Measurements from ENCODE around the gene PLCB1.

PLCB1 gene

DNA sequence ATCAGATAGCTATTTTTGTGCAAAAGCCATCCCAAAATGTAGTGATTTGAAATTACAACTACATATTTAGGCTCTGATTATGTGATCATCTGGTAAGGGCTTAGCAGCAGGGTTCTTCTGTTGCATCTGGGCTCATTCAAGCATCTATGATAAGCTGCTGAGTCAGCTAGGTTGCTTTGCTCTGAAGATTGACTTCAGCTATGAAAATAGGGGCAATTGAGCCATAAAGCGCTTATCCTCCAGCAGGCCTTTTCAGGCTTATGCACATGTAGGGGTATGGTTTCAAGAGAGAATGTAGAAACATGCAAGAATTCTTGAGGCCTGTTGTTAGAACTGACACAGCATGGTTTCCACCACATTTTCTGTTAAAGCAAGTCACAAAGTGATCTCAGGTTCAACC is 114.1 kb downstream of the PLCB1 start:
- no peak for DNase-seq (ENCODE audit: low spot score)

- no peak for DNase-seq (ENCODE audit: low spot score)
Observed at GRCh38 chr20:8246716-8247115, 114.7 kb downstream of the PLCB1 start.

DNA sequence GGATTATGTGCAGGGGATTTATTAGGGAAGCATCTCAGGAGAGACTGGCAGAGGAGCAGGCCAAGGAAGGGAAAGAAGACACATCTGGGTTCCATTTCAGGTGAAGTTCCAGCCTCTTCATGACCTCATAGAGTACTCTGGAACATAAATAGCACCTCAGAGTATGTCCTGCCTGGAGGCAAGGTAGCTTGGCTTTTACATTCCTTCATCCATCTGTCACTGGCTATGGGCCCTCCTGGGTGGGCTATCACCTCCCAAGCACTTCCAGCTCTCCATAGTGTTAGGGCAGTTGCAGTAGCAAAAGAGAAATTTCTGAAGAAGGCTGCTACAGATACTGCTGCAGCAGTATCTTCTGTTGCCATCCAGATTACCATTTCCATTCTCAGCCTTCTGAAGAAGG is 116.0 kb downstream of the PLCB1 start:
- no peak for DNase-seq (ENCODE audit: low spot score)

- no peak for DNase-seq (ENCODE audit: low spot score)
Observed at GRCh38 chr20:8249634-8250033, 117.6 kb downstream of the PLCB1 start.

DNA sequence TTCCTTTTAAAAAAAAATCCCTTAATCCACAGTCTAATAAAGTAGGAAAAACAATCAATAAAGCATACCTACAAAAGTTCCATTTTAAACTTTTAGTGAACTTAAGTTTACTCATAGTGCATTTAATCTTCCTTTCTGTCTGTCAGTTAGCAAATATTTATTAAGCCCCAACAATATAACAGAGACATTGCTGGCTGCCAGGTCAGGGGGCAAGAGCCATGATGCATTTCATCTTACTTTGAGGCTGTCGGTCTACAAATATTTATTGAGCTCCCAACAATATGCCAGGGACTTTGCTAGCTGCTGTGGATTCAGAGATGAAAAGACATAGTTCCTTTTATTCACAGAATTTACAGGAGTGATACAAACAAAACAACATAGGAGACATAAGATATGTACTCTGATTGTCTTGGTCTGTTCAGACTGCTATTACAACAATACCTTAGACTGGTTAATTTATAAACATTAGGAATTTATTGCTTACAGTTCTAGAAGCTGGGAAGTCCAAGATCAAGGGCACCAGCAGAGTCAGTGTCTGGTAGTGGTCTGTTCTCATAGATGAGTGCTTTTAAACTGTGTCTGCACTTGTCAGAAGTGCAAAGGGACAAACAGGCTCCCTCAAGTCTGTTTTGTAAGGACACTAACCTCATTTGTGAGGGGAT is 118.6 kb downstream of the PLCB1 start:
- no peak for DNase-seq (ENCODE audit: low spot score)

DNA sequence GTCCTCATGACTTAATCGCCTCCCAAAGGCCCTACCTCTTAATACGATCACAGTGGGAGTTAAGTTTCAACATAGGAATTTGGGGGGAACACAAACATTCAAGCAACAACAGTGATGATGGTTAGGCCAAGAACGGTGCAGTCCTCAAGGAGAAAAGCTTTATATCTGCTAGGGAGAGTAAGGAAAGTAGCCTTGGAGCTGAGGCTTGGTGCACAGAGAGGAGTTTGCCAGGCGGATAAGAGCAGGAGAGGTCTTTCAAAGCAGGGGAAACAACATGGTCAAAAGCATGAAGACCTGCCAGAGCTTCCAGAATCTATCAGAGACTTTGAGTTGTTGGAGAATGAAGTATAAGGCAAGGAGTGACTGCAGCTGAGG is 119.1 kb downstream of the PLCB1 start:
- no peak for DNase-seq (ENCODE audit: low spot score)

DNA sequence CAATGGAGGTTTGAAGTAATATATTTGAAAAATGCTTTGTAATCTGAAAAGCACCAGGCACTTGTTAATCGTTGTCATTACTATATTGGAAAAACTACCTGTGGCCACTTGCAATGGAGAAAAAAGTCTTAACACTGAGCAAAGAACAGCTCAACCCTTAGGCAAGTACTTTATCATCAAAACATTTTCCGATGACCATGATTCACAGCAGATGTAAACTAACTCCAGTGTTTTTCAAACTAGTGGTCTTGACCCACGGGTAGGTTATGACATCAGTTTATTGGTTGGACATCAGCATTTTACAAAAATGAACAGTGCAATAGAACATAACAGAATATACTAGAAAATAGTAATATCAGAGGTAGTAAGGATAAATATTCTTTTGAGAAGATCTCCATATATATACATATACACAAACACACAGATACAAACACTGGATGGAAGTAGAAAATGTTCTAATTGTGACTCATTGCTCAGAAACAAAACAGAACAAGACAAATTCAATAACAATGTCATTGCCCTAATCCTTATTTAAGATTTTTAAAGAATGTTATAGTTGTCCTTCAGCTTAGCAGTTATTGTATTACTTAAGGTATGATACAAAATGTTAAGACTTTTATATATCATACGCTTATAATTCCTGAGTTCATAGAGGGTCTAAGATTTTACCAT is 123.0 kb downstream of the PLCB1 start:
- DNase-seq (ENCODE audit: low spot score): peak; percentile 19

DNA sequence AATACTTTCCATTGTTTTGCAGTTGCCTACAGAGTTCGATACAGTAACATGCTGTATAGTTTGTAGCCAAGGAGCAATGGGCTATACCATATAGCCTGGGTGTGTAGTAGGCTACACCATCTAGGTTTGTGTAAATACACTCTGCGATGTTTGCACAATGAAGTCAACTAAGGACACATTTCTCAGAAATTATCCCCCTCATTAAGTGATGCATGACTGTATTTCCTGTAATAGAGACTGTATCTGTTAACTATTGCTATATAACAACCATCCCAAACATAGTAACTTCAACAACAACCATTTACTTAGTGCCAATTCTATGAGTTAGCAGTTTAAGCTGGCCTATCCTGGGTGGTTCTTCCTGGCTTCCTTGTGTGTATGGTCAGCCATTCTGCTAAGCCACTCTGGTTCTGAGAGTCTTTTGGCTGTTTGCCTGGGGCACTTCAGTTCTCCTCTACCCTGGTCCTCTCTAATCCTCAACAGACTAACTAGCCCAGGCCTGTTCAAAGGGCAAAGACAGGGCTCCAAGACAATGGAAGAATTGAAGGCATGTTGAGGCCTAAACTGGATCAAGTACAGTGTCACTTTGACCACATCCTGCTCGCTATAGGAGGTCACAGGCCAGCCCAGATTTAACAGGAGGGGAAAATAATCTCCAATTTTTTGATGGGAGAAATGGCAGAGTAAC is 124.0 kb downstream of the PLCB1 start:
- no peak for DNase-seq (ENCODE audit: low spot score)

DNA sequence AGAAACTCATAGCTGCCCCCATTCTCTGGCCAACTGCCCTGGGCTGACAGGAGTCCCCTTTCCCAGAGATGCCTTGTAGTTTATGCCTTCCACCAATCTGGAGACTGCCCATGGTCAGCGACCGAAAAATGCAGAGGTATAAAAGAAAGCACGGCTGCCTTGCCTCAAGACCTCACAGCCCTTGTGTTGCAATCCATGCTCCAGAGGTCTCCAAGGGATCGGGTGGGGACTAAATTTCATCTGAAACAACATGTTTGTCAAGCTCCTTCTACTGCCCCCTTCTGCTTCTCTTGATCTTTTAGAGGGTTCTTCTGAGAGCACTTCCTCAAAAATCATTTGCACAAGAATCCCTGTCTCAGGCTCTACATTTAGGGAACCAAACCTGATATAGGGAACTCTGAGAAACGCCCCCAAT is 128.8 kb downstream of the PLCB1 start:
- DNase-seq (ENCODE audit: low spot score): no peak

- DNase-seq (ENCODE audit: low spot score): no peak
Observed at GRCh38 chr20:8262721-8263120, 130.7 kb downstream of the PLCB1 start.

GRCh38 chr20:8265588-8265987 is 133.5 kb downstream of the PLCB1 start:
- no peak for DNase-seq (ENCODE audit: low spot score)

DNA sequence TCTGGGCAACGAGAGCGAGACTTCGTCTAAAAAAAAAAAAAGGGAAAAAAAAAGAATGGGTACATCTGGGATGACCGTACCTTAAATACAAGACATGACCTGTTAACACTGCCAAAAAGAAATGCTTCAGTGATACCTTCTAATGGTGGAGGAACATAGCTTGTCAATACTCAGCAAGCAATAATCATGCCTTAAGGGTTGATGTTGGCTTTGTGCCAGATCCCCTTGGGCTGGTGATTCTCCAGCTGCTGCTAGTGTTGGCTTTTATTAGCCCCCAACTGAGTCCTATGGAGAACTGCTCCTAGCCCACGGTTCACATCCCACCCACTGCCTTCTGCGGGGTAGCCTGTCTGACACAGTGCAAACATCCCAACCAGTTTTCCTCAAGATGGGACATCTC is 134.9 kb downstream of the PLCB1 start:
- no peak for DNase-seq (ENCODE audit: low spot score)

- no peak for DNase-seq (ENCODE audit: low spot score)
Observed at GRCh38 chr20:8271727-8272126, 139.7 kb downstream of the PLCB1 start.

DNA sequence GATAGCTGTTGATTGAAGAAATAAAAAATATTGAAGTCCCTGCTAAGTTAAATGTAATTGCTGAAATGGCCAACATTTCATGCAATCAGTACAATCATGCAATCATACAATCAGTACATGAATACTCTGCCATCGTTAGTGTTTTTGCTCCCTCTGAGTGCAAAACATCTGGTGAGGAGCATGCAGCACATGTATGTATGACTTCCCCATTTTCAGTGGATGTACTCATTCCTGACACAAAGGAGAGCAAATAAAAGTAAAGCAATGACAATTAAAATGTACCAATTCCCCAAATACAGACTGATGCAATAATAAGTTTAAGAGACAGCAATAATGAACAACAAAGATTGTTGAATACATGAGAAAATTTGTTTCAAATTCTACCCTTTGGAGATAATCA is 140.7 kb downstream of the PLCB1 start:
- no peak for DNase-seq (ENCODE audit: low spot score)

- no peak for DNase-seq (ENCODE audit: low spot score)
Observed at GRCh38 chr20:8284902-8285301, 152.8 kb downstream of the PLCB1 start.

GRCh38 chr20:8287340-8287739 is 155.3 kb downstream of the PLCB1 start:
- no peak for DNase-seq (ENCODE audit: low spot score)

DNA sequence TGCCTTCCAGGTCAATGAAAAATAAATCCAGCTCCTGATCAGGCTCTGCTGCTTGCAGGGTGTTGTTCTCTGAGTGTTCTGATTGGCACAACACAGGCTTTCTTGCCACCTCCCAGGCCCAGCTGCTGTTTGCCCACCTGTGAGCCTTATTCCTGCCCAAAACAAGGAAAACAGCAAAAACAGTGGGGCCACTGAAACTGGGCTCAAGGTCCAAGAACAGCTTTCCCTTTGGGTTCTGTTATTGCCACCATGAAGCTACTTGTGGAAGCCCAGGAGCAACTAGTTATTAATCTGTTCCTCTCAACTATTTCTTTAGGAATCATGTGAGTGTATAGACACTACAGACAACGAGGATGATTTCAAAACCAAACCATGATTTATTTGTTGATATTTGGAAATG is 159.1 kb downstream of the PLCB1 start:
- no peak for DNase-seq (ENCODE audit: low spot score)

DNA sequence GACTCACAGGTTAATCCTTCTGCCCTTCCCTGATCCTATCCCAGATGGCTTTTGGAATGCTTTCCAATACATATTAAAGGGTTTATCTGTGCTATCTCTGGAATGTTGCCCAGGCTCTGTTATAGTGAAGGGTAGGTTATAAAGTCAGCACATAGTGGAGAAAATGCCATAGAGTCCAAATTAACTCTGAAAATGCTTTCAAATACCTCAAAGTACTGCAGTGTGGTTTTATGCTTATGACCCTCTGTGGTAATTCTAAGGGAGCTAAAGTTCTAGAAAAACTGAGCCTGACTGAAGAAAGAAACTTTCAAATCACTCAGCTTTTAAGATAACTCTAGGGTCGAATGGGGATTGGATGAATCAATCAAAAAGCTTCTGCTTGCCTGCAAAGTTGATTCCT is 159.8 kb downstream of the PLCB1 start:
- DNase-seq (ENCODE audit: low spot score): peak; percentile 12

DNA sequence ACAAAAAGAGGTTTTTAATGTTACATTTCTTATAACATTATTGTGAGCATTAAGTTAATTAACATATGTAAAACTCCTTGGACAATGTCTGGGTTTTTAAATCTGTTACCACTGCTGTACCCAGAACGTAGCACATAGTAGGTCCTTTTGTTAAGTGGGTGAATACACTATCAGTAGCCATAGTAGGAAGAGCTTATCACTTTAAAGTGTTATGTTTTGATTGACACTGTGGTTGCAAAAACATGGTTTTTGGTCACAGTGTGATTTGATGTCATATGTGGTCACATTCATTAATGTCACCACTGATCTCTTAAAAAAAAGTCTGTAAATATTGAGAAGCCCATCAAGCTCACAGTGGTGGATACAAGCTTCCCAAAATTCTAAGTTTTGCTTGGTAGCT is 160.7 kb downstream of the PLCB1 start:
- no peak for DNase-seq (ENCODE audit: low spot score)

- DNase-seq (ENCODE audit: low spot score): no peak
Observed at GRCh38 chr20:8293750-8294149, 161.7 kb downstream of the PLCB1 start.

DNA sequence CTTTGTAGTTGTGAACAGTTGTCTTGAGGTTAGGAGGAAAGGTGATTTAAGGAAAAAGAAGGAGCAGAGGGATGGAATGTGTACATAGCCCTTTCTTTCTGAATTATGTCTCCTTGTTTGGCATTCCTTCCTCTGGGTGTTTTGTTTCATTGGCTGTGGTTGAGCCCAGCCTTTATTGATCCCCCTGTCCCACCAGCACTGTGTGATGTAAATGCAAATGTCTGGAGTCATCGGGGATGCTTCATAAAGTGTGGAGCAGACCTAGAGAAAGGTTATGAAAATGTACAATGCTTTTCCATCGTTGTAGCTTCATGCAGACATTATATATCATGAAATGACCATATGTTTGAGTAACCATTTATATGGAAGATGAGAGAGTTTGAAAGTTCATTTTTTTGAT is 164.5 kb downstream of the PLCB1 start:
- DNase-seq (ENCODE audit: low spot score): no peak

GRCh38 chr20:8298426-8299043 is 166.5 kb downstream of the PLCB1 start:
- DNase-seq (ENCODE audit: low spot score): no peak

GRCh38 chr20:8299921-8300320 is 167.9 kb downstream of the PLCB1 start:
- DNase-seq (ENCODE audit: low spot score): no peak

All from AG08396 (cell line).